Measurements from ENCODE around the gene TMPRSS11D. TPM values are rescaled to one million over a fixed set of nuclear protein-coding genes. Genes with fewer than 3 reads are reported as not detected.

Gene TMPRSS11D
- total and polyA plus RNA-seq, 2 of the 8 experiments (the other 6 are each of a cell fraction or from before 2014, with no cell fraction given): not detected

GRCh38 chr4:67883458-67883857 lies 344 bp downstream of the TMPRSS11D start:
- no peak overlapping the region for H2AK5ac ChIP-seq (ENCODE audit: low read depth, low read length)
- 94% methylated on average over 5 of the region's 5 CpGs; no CpG with 5 or more reads in 1 of the 2 experiments for WGBS, 2 experiments (ENCODE audit: extremely low coverage in 1 of 2, insufficient coverage in 1 of 2, insufficient read length in 1 of 2, insufficient replicate concordance in 2 of 2, low coverage in 1 of 2, low lambda C conversion rate in 2 of 2, missing lambda C conversion rate in 1 of 2)
- H3K79me1 ChIP-seq (ENCODE audit: low read depth, low read length): no peaks in the 10 kb centered on the region
- H2BK5ac ChIP-seq (ENCODE audit: low read depth, low read length): no peak overlapping the region
- no peak overlapping the region for H3K4me2 ChIP-seq (ENCODE audit: insufficient read depth in 1 of 2, low read depth in 2 of 2, low read length in 2 of 2)
- no peak overlapping the region for H3K14ac ChIP-seq (ENCODE audit: insufficient read length)
- H3K56ac ChIP-seq (replicated peaks; ENCODE audit: insufficient read length, low read depth, low read length): no peak overlapping the region
- H3K9me3 ChIP-seq (ENCODE audit: insufficient read depth in 2 of 2, low read depth in 1 of 2, low read length in 1 of 2): no peaks in the 10 kb centered on the region
- DNase-seq (ENCODE audit: low read depth in 1 of 2, low spot score in 2 of 2) (no peak), FAIRE-seq (no peak)
- no peak overlapping the region for H3K4ac ChIP-seq (replicated peaks; ENCODE audit: insufficient read length, low read depth, low read length)
- no peak overlapping the region for H2BK12ac ChIP-seq (ENCODE audit: low read depth, low read length)
- ChIA-PET POLR2A (ENCODE audit: partially characterized antibody) (no interaction called here), CTCF (ENCODE audit: partially characterized antibody) (no interaction called here)
- H2BK15ac ChIP-seq (ENCODE audit: low read length): no peak overlapping the region
- H4K91ac ChIP-seq (replicated peaks; ENCODE audit: insufficient read length, low read length): no peak overlapping the region
- H2AFZ ChIP-seq (ENCODE audit: low read length): no peak overlapping the region
- no peaks in the 10 kb centered on the region for H3K79me2 ChIP-seq (ENCODE audit: control insufficient read depth in 1 of 2, insufficient read depth in 2 of 2, low read length in 2 of 2)
- no peak overlapping the region for H2BK120ac ChIP-seq (replicated peaks; ENCODE audit: low read depth, low read length)
- peaks cover 0 to 2% (median 0%) of the 10 kb centered on the region in 4 experiments; a peak in 2 of 7 replicates for H3K4me1 ChIP-seq (replicated peaks in 1 of 4; ENCODE audit: control insufficient read depth in 3 of 4, insufficient read depth in 4 of 4, low read length in 3 of 4)
- no peaks in the 10 kb centered on the region for H3K27me3 ChIP-seq (replicated peaks in 1 of 4; ENCODE audit: control insufficient read depth in 3 of 4, extremely low read depth in 1 of 4, insufficient read depth in 3 of 4, low read length in 3 of 4)
- no peak overlapping the region for H3K9ac ChIP-seq (replicated peaks in 1 of 4; ENCODE audit: extremely low read depth in 1 of 4, low read depth in 3 of 4, low read length in 3 of 4)
- no peak overlapping the region for H4K8ac ChIP-seq (ENCODE audit: extremely low read depth, insufficient read depth, low read length)
- no peak overlapping the region for H3K27ac ChIP-seq (ENCODE audit: low read depth, low read length)
- no peaks in the 10 kb centered on the region for H4K20me1 ChIP-seq (replicated peaks in 1 of 2; ENCODE audit: control insufficient read depth in 1 of 2, insufficient read depth in 2 of 2, low read length in 2 of 2)
- H3K23me2 ChIP-seq (ENCODE audit: low read depth, low read length): no peaks in the 10 kb centered on the region
- H2BK20ac ChIP-seq (ENCODE audit: low read length): no peak overlapping the region
- no peak overlapping the region for H3K23ac ChIP-seq (ENCODE audit: insufficient read length)
- no peak overlapping the region for H4K5ac ChIP-seq (ENCODE audit: insufficient read length, low read depth, low read length)
- no peaks in the 10 kb centered on the region for H3K36me3 ChIP-seq (ENCODE audit: control insufficient read depth in 2 of 4, insufficient read depth in 4 of 4, low read length in 3 of 4)
- no peak overlapping the region for H3K18ac ChIP-seq (ENCODE audit: extremely low read depth, low read length)
- no peak overlapping the region for H3K4me3 ChIP-seq (ENCODE audit: extremely low read depth in 1 of 4, insufficient read depth in 2 of 4, low read depth in 3 of 4, low read length in 4 of 4)
- TF ChIP-seq, protein P1, sequence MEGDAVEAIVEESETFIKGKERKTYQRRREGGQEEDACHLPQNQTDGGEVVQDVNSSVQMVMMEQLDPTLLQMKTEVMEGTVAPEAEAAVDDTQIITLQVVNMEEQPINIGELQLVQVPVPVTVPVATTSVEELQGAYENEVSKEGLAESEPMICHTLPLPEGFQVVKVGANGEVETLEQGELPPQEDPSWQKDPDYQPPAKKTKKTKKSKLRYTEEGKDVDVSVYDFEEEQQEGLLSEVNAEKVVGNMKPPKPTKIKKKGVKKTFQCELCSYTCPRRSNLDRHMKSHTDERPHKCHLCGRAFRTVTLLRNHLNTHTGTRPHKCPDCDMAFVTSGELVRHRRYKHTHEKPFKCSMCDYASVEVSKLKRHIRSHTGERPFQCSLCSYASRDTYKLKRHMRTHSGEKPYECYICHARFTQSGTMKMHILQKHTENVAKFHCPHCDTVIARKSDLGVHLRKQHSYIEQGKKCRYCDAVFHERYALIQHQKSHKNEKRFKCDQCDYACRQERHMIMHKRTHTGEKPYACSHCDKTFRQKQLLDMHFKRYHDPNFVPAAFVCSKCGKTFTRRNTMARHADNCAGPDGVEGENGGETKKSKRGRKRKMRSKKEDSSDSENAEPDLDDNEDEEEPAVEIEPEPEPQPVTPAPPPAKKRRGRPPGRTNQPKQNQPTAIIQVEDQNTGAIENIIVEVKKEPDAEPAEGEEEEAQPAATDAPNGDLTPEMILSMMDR (IDR thresholded peaks at IDR 0.05; ENCODE audit: control extremely low read depth in 1 of 3, insufficient read depth in 1 of 3, low read depth in 1 of 3, low read length in 3 of 3): no peak
- no peak for TF ChIP-seq ASH2L (IDR thresholded peaks at IDR 0.05; ENCODE audit: low read length)
- TF ChIP-seq, protein P2, sequence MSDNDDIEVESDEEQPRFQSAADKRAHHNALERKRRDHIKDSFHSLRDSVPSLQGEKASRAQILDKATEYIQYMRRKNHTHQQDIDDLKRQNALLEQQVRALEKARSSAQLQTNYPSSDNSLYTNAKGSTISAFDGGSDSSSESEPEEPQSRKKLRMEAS (IDR thresholded peaks at IDR 0.05): no peak
- no peak for TF ChIP-seq KDM4A (IDR thresholded peaks at IDR 0.05; ENCODE audit: low read depth, low read length, severe bottlenecking)
